Muscle layer of colon (tissue), 2 donors: ENCODE data around the gene IQUB.

Experiments
- H3K27ac ChIP-seq: one replicate; pipeline ENCODE4 v1.7.0; 2013; ENCODE audit warnings: low read depth, mild to moderate bottlenecking, low read length, moderate library complexity
- H3K27me3 ChIP-seq, 2 donors: one replicate each; pipeline ENCODE4 v1.7.0; 2013; ENCODE audit warnings: low read length in 2 of 2, mild to moderate bottlenecking in 2 of 2; ENCODE audit not compliant: insufficient read depth in 2 of 2, control insufficient read depth in 1 of 2
- H3K36me3 ChIP-seq: one replicate; pipeline ENCODE4 v1.7.0; 2013; ENCODE audit warnings: mild to moderate bottlenecking, low read length; ENCODE audit not compliant: insufficient read depth
- H3K4me1 ChIP-seq: one replicate; pipeline ENCODE4 v1.7.0; 2013; ENCODE audit warnings: mild to moderate bottlenecking, low read length; ENCODE audit not compliant: insufficient read depth
- H3K4me3 ChIP-seq, 2 donors: one replicate each; pipeline ENCODE4 v1.7.0; 2013; ENCODE audit warnings: low read length in 2 of 2, low read depth in 1 of 2, mild to moderate bottlenecking in 1 of 2, moderate library complexity in 1 of 2
- H3K9ac ChIP-seq: one replicate; pipeline ENCODE4 v1.7.0; 2013; ENCODE audit warnings: low read length
- H3K9me3 ChIP-seq: one replicate; pipeline ENCODE4 v1.7.0; 2013; ENCODE audit warnings: mild to moderate bottlenecking, low read length
- donor health status: abdominal sarcoma.
- donor health status: Adenocarcinoma of cecum.

Gene IQUB

GRCh38 chr7:123522066-123522465 lies 12.3 kb downstream of the IQUB start:
- no peaks in the 10 kb centered on the region for H3K36me3 ChIP-seq
- H3K27me3 ChIP-seq, result no peaks in the 10 kb centered on the region
- H3K9ac ChIP-seq, result no peak overlapping the region
- no peaks in the 10 kb centered on the region for H3K9me3 ChIP-seq
- H3K4me3 ChIP-seq, result no peak overlapping the region
- no peak overlapping the region for H3K27ac ChIP-seq
- H3K4me1 ChIP-seq, result no peaks in the 10 kb centered on the region

- Histone ChIP-seq H3K4me1 (no peaks in the 10 kb centered on the region), H3K27me3 (no peaks in the 10 kb centered on the region), H3K36me3 (no peaks in the 10 kb centered on the region), H3K9ac (no peak overlapping the region), H3K9me3 (no peaks in the 10 kb centered on the region), H3K27ac (no peak overlapping the region), H3K4me3 (no peak overlapping the region)
These were observed 29.2 kb downstream of the IQUB start for GRCh38 chr7:123505221-123505620.

GRCh38 chr7:123502201-123502600 lies 32.2 kb downstream of the IQUB start:
- no peak overlapping the region for H3K9ac ChIP-seq
- H3K4me1 ChIP-seq, result no peaks in the 10 kb centered on the region
- H3K9me3 ChIP-seq, result no peaks in the 10 kb centered on the region
- H3K4me3 ChIP-seq, result no peak overlapping the region
- H3K36me3 ChIP-seq, result no peaks in the 10 kb centered on the region
- H3K27ac ChIP-seq, result no peak overlapping the region
- no peaks in the 10 kb centered on the region for H3K27me3 ChIP-seq

GRCh38 chr7:123500878-123501489 lies 33.4 kb downstream of the IQUB start:
- Histone ChIP-seq H3K27me3 (no peaks in the 10 kb centered on the region), H3K27ac (no peak overlapping the region), H3K9me3 (no peaks in the 10 kb centered on the region), H3K36me3 (no peaks in the 10 kb centered on the region), H3K4me1 (no peaks in the 10 kb centered on the region), H3K9ac (no peak overlapping the region), H3K4me3 (no peak overlapping the region)

DNA sequence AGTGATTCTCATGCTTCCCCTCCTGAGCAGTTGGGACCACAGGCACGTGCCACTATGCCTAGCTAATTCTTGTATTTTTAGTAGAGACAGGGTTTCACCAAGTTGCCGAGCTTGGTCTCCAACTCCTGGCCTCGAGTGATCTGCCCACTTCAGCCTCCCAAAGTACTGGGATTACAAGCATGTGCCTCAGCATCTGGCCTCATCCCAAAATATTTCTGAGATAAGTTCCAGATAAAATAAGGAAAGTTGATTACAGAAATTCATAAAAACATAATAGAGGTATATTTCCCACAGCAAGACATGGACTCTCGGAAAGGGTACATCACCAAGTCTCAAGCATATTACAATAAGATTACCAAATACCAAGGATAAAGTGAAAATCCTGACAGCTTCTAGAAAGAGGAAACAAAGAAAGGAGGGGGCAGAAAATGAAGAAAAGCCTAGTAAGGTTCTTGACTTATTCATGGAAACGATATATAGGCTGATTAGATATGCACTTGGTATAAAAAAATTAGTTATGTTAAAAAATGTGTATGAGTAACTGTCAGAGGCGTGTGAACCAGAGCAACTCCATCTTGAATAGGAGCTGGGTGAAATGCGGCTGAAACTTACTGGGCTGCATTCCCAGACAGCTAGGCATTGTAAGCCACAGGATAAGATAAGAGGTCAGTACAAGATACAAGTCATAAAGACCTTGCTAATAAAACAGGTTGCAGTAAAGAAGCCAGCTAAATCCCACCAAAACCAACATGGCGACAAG lies 35.0 kb downstream of the IQUB start:
- Histone ChIP-seq H3K9me3 (no peaks in the 10 kb centered on the region), H3K4me3 (no peak overlapping the region), H3K36me3 (no peaks in the 10 kb centered on the region), H3K9ac (no peak overlapping the region), H3K4me1 (no peaks in the 10 kb centered on the region), H3K27ac (no peak overlapping the region), H3K27me3 (no peaks in the 10 kb centered on the region)

GRCh38 chr7:123498601-123499000 lies 35.8 kb downstream of the IQUB start:
- H3K4me3 ChIP-seq, result no peak overlapping the region
- no peak overlapping the region for H3K27ac ChIP-seq
- H3K27me3 ChIP-seq, result no peaks in the 10 kb centered on the region
- H3K9me3 ChIP-seq, result no peaks in the 10 kb centered on the region
- no peaks in the 10 kb centered on the region for H3K4me1 ChIP-seq
- no peaks in the 10 kb centered on the region for H3K36me3 ChIP-seq
- no peak overlapping the region for H3K9ac ChIP-seq

DNA sequence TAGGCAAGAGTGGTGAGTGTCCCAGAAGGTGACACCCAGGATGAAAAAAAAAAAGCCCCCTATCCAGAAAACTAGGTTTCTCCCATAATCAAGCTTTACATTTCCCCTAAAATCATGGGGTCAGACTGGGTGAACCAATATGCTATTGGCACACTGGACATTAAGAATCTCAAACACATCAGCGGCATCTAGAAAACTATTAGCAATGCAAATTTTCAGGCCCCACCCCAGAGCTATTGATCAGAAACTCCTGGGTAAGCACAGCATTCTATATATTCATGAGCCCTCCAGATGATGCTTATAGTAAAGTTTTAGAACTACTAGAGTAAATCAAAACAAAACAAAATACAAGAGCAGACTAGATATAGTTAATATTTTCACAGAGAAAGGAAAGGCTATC lies 36.4 kb downstream of the IQUB start:
- H3K4me3 ChIP-seq, result no peak overlapping the region
- H3K4me1 ChIP-seq, result no peaks in the 10 kb centered on the region
- no peaks in the 10 kb centered on the region for H3K9me3 ChIP-seq
- no peaks in the 10 kb centered on the region for H3K27me3 ChIP-seq
- H3K36me3 ChIP-seq, result no peaks in the 10 kb centered on the region
- no peak overlapping the region for H3K27ac ChIP-seq
- no peak overlapping the region for H3K9ac ChIP-seq

DNA sequence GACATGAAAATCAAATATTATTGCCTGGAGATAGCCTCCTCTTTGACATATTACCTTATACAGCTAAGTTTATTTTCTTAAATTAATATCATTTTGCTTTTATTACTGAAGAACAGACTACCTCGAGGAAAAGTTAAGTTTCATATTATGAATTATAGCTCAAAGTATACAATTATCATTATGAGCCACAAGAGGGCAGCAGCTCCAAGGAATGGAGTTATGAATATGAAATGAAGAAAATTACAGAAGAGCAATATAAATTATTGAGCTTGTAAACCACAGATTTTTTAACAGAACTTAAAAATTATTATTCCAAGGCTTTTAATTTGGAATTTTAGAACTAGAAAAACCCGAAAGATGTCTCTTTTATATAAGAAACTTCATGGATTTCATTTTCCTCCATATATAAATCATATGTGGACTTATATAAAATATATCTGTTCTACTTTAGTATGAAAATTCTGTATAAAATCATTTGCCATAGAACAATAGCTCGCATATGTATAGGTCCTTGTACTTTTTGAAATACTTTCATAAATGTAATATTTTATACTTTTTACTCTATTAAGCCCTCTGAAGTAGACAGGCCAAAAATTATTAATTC lies 40.1 kb downstream of the IQUB start:
- Histone ChIP-seq H3K36me3 (no peaks in the 10 kb centered on the region), H3K4me3 (no peak overlapping the region), H3K9ac (no peak overlapping the region), H3K4me1 (no peaks in the 10 kb centered on the region), H3K27me3 (no peaks in the 10 kb centered on the region), H3K9me3 (no peaks in the 10 kb centered on the region), H3K27ac (no peak overlapping the region)

DNA sequence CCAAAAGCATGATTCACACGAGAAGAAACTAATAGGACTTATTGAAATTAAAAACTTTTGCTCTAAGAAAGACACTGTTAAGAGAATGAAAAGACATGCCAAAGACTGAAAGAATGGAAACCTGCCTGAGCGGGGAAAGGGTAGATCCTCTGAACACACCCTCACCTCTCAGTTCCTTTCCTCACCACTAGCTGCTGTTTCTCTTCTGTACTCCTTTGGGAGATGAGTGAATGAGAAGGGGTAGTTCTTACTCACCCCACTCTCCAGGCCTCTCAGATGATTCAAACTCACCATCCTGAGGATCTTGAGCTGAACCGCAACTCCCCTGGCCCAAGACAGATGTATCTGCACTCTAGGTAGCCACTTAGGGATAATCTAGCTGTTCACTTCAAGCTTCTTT lies 41.9 kb downstream of the IQUB start:
- H3K27ac ChIP-seq, result no peak overlapping the region
- H3K9ac ChIP-seq, result no peak overlapping the region
- no peaks in the 10 kb centered on the region for H3K4me1 ChIP-seq
- no peak overlapping the region for H3K4me3 ChIP-seq
- no peaks in the 10 kb centered on the region for H3K9me3 ChIP-seq
- no peaks in the 10 kb centered on the region for H3K36me3 ChIP-seq
- no peaks in the 10 kb centered on the region for H3K27me3 ChIP-seq

DNA sequence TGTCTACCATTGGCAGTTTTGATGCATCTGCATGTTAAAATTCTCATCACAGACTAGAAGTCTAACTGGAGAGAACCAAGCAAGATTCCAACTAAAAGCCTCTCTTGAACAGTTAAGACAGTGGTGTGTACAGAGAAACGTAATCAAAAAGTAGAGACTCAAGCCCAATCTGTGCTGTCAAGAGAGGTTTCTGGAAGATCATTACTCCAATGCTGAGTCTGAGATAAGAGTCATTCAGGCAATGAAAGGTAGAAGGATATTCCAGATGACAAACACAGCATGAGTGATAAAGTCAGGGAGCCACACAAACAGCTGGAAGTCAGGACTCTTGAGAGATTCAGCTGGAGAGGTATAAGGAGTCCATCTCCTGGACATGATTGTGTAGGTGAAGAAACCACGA lies 48.7 kb downstream of the IQUB start:
- Histone ChIP-seq H3K27ac (no peak overlapping the region), H3K27me3 (no peaks in the 10 kb centered on the region), H3K9me3 (no peaks in the 10 kb centered on the region), H3K36me3 (no peaks in the 10 kb centered on the region), H3K9ac (no peak overlapping the region), H3K4me1 (no peaks in the 10 kb centered on the region), H3K4me3 (no peak overlapping the region)

- Histone ChIP-seq H3K27me3 (no peaks in the 10 kb centered on the region), H3K4me3 (no peak overlapping the region), H3K36me3 (no peaks in the 10 kb centered on the region), H3K4me1 (no peaks in the 10 kb centered on the region), H3K9ac (no peak overlapping the region), H3K9me3 (no peaks in the 10 kb centered on the region), H3K27ac (no peak overlapping the region)
These were observed 49.2 kb downstream of the IQUB start for GRCh38 chr7:123485187-123485586.

- H3K36me3 ChIP-seq, result no peaks in the 10 kb centered on the region
These were observed 50.2 kb downstream of the IQUB start for GRCh38 chr7:123484199-123484598.

More at GRCh38 chr7:123484199-123484598, 50.2 kb downstream of the IQUB start:
- Histone ChIP-seq H3K4me1 (no peaks in the 10 kb centered on the region), H3K27ac (no peak overlapping the region), H3K4me3 (no peak overlapping the region), H3K27me3 (no peaks in the 10 kb centered on the region), H3K9me3 (no peaks in the 10 kb centered on the region), H3K9ac (no peak overlapping the region)
